ENCODE data around the gene HCRT. TPM values are rescaled to one million over a fixed set of nuclear protein-coding genes. Genes with fewer than 3 reads are reported as not detected.

HCRT gene
- total and polyA plus RNA-seq, 11 donors: not detected

DNA sequence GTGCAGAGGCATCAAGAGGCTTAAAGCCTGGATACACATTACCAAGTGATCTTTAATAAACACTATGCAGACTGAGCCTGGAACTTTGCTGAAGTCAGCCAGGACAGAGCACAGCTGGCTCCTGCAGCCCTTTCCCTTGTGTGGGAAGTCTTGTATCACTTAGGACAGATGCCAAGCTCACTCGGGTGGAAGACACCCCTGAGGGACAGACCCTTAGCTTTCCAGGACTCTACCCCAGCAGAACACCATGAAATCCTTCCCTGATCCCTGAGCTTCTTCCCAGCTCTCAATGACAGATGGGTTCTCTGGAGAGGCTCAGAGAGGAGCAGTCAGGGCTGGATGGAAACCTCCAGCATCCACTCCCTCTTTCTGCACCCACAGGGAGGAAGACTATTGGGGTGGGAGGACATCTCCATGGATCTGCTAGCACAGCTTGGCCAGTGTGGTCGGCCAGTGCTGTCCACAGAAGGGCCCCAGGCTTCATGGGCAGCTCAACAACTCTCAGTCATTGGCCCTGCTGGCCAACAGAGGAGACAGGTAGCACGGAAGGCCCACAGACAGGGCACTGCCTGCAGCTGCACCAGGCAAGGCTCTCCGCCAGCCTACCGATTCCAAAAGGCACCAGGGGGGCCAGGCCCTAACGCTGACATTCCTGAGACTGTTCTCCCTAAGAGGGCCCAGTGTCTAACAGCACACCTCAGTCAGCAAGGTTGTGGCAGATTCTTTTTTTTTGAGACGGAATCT lies 46.3 kb downstream of the HCRT start:
- DNase-seq: peak in 1 of 5 donors; percentile 52
- intact Hi-C loops (cut with DNase I): no loop called here
- H3K36me3 ChIP-seq: peaks cover 0 to 38% (median 12%) of the 10 kb centered on the region in 9 donors
- WGBS, 4 donors: 65 to 69% (median 67%) methylated on average over 7 of the region's 7 CpGs
- H3K4me1 ChIP-seq: peaks cover 21 to 97% (median 81%) of the 10 kb centered on the region in 12 donors
- H3K4me3 ChIP-seq: no peak overlapping the region
- no peaks in the 10 kb centered on the region for H3K27me3 ChIP-seq
- peak in 2 of 4 donors; percentile 5 to 15 for ATAC-seq
- TF ChIP-seq POLR2A (IDR thresholded peaks at IDR 0.05): no peak
- H3K27ac ChIP-seq: peak overlapping the region in 8 of 12 donors; percentile 6 to 50 (median 19)
- no peaks in the 10 kb centered on the region for H3K9me3 ChIP-seq

DNA sequence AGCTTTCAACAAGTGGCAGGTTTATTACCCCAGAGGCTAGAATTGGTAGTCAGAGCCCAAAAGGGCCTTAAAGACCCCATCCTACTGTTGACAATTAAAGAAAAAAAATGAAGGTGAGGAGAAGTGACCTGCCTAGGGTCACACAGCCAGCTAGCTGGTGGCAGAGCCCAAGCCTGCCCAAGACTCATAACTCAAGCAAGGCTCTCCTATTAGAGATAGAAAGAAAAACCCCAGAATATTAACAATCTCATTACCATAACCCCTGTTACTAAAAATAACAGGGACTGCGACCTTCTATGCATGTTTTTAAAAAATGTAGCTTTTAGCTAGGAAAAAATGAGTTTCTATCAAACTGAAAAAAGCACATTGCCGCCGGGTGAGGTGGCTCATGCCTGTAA lies 48.6 kb downstream of the HCRT start:
- intact Hi-C loops (cut with DNase I): no loop called here
- H3K27ac ChIP-seq: peak overlapping the region in 11 of 12 donors; percentile 65 to 91 (median 77)
- TF ChIP-seq, protein P1, sequence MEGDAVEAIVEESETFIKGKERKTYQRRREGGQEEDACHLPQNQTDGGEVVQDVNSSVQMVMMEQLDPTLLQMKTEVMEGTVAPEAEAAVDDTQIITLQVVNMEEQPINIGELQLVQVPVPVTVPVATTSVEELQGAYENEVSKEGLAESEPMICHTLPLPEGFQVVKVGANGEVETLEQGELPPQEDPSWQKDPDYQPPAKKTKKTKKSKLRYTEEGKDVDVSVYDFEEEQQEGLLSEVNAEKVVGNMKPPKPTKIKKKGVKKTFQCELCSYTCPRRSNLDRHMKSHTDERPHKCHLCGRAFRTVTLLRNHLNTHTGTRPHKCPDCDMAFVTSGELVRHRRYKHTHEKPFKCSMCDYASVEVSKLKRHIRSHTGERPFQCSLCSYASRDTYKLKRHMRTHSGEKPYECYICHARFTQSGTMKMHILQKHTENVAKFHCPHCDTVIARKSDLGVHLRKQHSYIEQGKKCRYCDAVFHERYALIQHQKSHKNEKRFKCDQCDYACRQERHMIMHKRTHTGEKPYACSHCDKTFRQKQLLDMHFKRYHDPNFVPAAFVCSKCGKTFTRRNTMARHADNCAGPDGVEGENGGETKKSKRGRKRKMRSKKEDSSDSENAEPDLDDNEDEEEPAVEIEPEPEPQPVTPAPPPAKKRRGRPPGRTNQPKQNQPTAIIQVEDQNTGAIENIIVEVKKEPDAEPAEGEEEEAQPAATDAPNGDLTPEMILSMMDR (IDR thresholded peaks at IDR 0.05): no peak
- no peak for TF ChIP-seq POLR2A (IDR thresholded peaks at IDR 0.05)
- WGBS, 4 donors: 72 to 87% (median 77%) methylated on average over 3 of the region's 3 CpGs
- H3K4me1 ChIP-seq: peaks cover 30 to 100% (median 85%) of the 10 kb centered on the region in 12 donors
- H3K9me3 ChIP-seq: no peaks in the 10 kb centered on the region
- DNase-seq (no peak), ATAC-seq (no peak)
- peak overlapping the region in 8 of 12 donors; percentile 1 to 38 (median 22) for H3K4me3 ChIP-seq
- H3K36me3 ChIP-seq: peaks cover 0 to 36% (median 11%) of the 10 kb centered on the region in 9 donors
- H3K27me3 ChIP-seq: no peaks in the 10 kb centered on the region

DNA sequence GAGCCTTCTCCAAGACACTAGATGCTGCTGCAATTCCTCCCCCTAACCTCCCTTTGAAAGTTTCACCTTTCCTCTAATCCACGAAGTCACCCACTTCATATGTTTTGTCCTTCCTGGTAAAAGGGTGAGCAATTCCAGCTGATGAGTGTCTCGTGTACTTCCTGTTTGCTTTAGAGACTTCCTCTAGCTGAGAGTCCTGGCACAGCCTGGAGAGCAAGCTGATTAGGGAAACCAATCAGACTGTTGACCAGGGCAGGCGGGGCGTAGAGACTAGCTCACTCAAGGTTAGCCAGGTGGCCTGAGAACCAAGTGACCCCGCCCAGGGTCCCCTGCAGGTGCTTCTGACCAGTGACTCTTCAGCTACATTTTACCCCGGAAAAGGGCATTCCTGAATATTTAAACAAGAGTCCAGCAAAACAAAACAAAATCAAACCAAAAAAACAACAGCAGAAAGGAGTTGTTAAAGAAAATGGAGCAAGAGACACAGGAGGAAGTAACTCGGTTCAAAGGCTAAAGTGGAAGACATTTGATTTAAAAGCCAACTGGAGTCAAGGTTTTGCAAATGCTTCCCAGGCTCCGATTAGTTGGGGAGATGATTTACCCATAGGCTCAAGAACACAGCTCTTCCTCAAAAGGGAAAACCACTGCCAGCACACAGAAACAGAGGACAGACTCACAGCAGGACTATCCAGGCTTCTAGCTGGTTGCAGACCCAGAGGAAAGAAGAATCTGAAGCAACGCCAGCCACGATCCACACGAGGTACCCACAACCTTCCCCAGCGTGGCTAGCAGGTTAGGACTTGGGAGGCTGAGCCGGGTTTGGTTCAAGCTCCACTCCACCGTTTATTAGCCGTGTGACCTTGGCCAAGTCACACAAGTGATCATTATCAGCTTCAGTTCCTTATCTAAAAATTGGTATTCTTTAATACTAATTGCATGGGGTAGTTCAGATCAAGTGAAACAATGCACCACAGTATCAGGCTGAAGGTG lies 49.3 kb downstream of the HCRT start:
- intact Hi-C loops (cut with DNase I): loop anchor here in 1 of 10 donors (1.0 kb wide), 1 partner anchor 19 kb away; no protein-coding TSS in a partner anchor
- peak overlapping the region in 8 of 12 donors; percentile 1 to 38 (median 22) for H3K4me3 ChIP-seq
- WGBS, 4 donors: 43 to 54% (median 47%) methylated on average over 15 of the region's 15 CpGs
- H3K27ac ChIP-seq: peak overlapping the region; percentile 39 to 91 (median 77)
- peaks cover 29 to 100% (median 85%) of the 10 kb centered on the region in 12 donors for H3K4me1 ChIP-seq
- ATAC-seq: peak; percentile 80 to 89 (median 88)
- peak in 1 of 2 donors; percentile 40 for TF ChIP-seq POLR2A (IDR thresholded peaks at IDR 0.05)
- TF ChIP-seq, protein P1 (IDR thresholded peaks at IDR 0.05): no peak
- H3K36me3 ChIP-seq: peaks cover 0 to 29% (median 4%) of the 10 kb centered on the region in 9 donors
- peak; percentile 73 to 88 (median 77) for DNase-seq
- no peaks in the 10 kb centered on the region for H3K9me3 ChIP-seq
- H3K27me3 ChIP-seq: no peaks in the 10 kb centered on the region

DNA sequence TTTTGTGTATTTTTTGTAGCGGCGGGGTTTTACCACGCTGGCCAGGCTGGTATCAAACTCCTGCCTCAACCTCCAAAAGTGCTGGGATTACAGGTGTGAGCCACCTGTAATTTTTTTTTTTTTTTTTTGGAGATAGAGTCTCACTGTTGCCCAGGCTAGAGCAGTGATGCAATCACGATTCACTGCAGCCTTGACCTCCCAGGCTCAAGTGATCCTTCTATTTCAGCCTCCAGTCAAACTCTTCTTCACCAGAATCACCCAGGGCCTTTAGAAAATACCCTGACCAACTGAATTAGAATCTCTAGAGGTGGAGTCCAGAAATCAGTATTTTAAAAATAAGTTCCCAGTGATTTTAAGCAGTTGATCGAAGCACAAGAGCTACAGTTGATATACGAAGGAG lies 50.1 kb downstream of the HCRT start:
- no peak for TF ChIP-seq POLR2A (IDR thresholded peaks at IDR 0.05)
- TF ChIP-seq, protein P1 (IDR thresholded peaks at IDR 0.05): no peak
- Histone ChIP-seq H3K9me3 (no peaks in the 10 kb centered on the region), H3K36me3 (peaks cover 0 to 31% (median 2%) of the 10 kb centered on the region in 9 donors), H3K27ac (peak overlapping the region; percentile 39 to 91 (median 77)), H3K27me3 (no peaks in the 10 kb centered on the region), H3K4me3 (peak overlapping the region in 2 of 12 donors; percentile 9 to 13), H3K4me1 (peaks cover 29 to 100% (median 90%) of the 10 kb centered on the region in 12 donors)
- WGBS, 4 donors: 76 to 85% (median 80%) methylated on average over 6 of the region's 6 CpGs
- intact Hi-C loops (cut with DNase I): loop anchor here in 1 of 10 donors (1.0 kb wide), 1 partner anchor 20 kb away; no protein-coding TSS in a partner anchor
- no peak for DNase-seq
- ATAC-seq: no peak
